Limb (tissue), 2 donors: ENCODE results near the gene LRRC2.
"Not testable (repeated sequence)": the region's sequence is repeated elsewhere in the genome, so short reads cannot be mapped to it uniquely, and the experiment has no call there.

Experiments used
- DNase-seq, 2 donors: peaks; one replicate each; pipeline ENCODE4 v3.0.0-alpha.2; 2016; ENCODE audit errors: extremely low spot score in 2 of 2

Gene LRRC2, protein sequence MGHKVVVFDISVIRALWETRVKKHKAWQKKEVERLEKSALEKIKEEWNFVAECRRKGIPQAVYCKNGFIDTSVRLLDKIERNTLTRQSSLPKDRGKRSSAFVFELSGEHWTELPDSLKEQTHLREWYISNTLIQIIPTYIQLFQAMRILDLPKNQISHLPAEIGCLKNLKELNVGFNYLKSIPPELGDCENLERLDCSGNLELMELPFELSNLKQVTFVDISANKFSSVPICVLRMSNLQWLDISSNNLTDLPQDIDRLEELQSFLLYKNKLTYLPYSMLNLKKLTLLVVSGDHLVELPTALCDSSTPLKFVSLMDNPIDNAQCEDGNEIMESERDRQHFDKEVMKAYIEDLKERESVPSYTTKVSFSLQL

DNA sequence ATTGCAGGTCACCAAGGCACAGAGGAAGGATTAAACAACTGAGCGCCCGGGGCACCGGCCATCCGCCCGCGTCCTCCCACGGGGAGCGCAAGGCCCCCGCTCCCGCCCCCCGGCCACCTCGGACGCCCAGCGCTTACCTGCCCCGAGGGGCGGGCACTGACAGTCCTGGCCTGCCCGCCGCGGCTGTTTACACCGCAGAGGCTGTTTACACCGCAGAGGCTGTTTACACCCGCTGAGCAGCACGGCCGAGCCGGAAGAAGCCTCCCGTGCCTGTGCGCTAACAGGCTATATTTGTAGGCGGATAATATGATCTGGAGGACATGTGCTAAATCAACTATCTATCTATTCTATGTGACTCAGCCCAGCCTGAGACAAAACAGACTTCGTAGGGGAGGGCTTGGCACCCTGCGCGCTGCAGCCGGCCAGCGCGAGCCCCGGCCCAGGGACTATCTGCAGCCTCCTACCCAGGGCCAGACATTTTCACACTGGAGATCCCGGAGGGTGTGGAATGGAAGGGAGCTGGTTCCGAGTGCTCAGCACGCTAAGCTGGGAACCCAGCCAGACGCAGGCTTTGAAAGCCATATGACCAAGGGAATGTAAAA, at the start of gene LRRC2:
Gene LRRC2, minus strand, starts transcription at position 263 of the 602 bp plus-strand sequence. CDS start 14,711 bp downstream, outside the sequence.
- peak; percentile 56 to 69 for DNase-seq

DNA sequence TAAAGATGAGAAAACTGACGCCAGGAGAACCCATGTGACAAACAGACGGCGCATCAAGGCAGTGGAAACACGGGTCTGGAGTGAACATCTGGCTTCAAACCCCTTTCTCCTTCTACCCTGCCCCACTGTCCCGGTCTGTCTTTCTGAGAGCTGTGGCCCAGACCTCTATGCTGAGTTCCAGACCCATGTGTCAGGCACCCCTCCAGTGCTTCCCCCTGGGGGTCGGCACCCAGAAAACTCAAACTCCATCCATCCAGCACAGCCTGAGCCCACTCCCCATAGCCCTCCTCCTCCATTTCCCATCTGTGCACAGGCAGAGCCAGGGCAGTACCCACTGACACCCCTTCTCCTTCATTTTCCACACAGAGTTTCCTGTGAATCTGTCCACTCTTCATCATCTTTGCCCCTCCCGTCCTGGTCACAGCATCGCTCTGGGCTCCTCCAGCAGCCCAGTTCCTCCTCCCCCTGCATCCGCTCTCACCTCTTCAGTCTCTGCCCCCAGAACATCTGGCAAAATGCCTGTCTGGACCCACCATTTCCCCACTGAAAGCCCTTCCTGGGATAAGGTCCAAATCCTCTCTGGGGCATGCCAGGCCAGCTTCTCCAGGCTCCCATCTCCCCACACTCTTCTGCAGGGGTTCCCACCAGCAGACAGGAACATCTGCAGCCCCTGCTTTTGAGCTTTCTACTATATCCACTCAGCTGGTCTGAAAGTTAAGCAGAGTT, 49.1 kb upstream of the LRRC2 start:
- no peak for DNase-seq

DNA sequence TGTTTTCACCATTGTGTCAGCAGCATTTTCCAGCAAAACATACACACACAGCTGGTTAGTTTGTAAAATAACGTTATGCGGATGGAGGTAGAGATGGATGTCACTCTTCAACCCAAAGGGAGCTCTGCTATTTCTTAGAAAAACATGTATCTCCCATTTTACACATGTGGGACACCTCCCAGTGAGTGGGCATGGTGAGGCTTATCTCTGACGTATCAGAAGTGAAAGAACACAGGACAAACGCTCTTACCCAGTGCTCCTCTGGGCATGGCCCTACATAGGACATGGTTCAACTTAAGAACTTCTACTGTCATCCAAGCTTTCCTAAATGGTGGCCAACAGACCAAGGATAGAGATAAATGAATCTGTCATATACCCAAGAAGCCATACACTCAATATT, 48.3 kb upstream of the LRRC2 start:
- DNase-seq, result no peak

DNA sequence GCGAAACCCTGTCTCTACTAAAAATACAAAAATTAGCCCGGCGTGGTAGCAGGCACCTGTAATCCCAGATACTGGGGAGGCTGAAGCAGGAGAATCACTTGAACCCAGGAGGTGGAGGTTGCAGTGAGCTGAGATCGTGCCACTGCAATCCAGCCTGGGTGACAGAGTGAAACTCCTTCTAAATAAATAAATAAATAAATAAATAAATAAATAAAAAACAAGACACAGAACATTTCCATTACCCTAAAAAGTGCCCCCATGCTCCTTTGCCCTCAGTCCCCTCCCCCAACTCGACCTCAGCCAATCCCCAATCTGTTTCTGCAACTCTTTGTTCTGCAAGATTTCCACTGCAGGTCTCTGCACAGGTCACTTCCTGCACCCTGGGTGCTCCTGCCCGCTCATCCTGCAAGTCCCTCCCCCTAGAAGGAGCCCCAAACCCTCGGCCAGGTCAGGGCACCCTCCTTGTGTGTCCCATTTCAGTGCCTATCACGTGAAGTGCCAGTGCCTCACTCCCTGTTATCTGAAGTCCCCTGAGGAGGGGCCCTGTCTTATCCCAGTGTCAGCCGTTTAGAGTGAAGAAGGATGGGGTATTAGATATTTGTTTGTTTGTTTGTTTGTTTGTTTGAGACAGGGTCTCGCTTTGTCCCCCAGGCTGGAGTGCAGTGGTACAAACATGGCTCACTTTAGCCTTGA, 47.4 kb upstream of the LRRC2 start:
- DNase-seq, result no peak

DNA sequence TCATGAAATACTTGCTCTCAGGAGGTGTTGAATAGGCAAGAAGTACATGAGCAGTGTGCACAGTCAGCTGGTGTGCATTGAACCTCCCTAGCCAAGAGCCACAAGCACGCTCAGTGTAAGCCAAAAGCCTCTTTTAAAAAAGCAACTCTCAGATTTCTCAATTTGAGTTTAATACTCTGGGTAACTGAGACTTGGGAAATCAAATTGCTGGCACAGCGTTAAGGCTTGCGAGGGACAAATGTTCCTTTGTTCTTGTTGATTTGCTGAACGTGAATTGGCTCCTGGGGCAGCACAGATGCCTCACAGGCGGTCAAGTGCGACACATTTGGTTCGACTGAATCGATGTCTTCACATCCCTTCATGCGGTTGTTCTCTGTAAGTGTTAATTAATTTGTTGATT, 46.2 kb upstream of the LRRC2 start, which contains the start of gene FAM240A:
Gene FAM240A, plus strand, starts transcription at position 202 of the 400 bp plus-strand sequence. Its CDS starts 159 bp downstream, at position 361.
- peak; percentile 47 to 75 for DNase-seq

DNA sequence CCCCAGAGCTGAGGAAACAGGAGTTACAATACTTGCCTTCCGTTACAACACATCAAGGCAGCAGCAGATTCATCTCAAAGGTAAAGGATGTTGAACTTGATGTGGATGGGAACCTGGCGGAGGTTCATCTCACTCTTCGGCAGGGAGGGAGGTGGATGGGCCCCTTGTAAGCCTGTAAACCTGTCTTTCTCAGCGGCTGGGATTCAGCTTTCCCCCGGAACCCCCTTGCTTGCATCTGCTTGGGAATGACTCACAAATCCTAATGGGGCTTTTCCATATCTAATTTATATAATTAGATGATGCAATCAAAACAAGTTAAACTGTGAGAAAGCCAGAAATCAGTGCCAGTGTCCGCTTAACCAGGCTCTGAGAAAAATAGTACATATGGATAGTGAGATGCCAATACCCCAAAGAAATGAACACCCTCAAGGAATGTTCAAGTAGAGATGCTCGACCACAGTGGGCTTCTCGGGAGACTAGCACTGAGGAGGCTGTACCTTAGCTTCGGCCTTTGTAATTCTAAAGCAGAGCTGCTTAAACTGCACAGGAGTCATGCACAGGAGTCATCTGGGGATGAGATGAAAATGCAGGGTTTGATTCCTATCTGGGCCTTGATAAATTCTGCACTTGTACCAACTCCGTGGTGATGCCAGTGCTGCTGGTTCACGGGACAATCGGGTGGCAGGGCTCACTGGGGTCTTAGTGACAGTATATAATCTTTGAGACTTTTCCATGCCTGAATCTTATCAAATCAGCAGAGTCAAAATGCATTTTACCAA, 44.0 kb upstream of the LRRC2 start:
- DNase-seq, result no peak

DNA sequence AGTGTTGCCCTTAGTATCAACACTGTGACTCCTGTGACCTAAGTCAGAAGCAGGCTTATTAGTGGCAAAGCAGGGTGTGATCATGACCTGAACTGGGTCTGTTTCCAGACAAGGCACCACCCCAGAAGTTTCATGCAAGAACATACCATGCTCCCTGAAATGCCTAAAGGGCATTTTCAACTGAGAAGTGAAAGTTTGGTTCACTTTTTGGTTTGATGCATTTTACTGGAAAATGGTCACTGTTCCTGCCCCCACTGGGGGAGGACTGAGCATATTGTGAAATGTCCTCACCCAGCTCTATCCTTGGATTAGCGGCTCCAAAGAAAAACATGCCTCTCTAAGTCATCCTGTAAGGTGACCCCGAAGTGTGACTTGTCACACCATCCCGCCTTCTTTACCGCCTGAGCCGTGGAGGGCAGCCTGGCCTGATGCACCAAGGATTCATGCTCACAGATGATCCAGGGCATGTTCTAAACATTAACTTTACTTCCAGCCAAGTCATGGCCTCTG, 43.2 kb upstream of the LRRC2 start:
- no peak for DNase-seq

DNA sequence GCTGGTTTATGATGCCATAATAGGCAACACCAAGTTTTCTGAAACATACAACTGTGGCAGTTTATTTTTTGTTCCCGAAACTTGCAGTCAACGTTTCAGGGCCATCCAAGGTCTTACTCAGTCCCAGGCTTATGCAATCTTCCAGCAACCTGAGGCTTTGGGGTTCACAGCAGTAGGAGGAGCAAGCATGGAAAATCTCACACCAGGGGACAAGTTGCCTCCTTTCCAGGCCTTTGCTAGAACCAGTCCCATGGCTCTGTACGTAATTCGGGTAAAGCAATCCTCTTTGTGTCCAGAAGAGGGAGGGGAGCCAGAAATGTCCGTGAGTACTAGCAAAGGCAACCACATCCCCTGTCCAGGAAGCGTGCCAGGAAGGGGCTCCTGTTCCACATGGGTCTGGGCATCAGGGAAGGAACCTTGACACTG, 41.5 kb upstream of the LRRC2 start:
- no peak for DNase-seq

DNA sequence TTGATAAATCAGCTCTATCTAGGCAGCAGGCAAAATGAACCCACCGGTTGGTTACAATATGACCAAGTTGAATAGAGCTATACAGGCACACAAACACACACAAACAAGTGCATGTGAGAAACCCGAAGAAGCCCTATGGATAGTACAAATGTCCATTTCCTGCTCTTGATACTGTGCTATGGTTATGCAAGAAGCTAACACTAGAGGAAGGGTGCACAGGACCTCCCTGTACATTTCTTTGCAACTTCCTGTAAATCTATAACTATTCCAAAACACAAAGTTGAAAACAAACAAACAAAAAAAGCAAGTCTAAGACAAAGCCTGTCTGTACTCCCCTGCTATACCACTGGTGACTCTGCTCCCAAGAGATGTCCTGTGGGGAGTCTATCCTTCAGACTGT, 38.0 kb upstream of the LRRC2 start:
- no peak for DNase-seq

DNA sequence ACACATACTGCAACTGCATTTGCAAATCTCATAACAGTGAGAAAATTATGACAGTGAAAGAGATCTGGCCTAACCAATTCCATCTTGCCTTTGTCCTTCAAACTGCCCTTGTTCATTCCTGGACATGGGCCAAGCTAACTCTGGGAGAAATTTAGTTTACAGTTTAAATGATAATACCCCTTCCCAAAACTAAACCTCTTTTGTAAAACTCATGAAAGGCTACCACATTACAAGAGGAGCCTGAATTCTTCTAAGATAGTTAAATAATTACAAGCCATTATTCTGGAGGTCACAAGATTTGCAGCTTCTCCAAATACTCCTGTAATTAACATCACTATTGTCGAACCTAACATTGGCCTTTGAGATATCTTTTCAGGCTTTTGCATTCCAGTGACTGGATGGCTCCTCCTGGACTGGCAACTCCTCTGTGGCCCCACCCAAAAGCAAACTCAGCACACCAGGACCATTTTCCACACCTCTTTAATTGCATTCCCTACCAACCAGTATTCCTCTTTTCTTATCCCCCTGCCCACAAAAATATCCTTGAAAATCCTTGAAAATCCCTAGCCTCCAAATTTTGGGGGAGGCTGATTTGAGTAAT, 37.4 kb upstream of the LRRC2 start:
- DNase-seq, result no peak

DNA sequence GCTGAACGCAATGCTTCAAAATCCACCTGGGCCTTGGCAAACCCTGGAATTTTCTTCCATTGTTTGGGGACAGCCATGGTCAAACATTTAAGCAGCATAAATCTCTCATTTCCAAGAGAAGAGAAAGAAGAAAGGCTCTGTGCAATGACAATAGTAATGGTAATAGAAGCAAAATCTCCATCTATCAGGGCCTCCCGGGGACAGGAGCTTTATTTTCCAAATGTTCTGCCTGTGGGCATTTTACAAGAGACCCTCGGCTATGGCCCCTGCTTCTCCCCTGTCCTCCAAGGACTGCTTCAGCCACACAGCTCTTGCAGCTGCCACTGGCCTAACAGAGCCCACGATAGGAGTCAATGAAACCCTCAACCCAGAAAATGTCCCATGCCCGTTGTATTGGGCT, 33.5 kb upstream of the LRRC2 start:
- DNase-seq, result no peak

DNA sequence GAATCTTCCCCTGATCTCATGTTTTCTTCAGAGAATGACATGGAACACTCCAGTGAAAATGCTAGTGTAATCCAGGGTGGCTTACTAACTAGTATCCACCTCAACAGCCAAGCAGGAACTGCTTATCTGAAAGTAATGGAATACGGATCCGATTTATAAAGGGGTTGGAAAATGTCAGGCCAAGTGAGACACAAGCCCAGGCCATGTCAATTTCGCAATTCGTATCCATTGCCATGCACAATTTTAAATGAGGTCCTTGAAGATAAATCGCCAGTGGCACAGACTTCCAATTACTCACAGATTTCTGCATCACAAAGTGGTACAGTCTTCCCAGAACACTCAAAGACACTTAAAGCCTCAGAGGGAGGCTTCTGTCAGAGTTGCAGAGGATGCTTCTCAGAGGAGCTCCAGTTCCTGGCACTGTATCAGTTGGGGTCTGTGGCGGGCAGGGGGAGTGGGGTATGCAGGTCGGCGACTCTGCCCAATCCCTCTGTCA, 29.8 kb upstream of the LRRC2 start:
- no peak for DNase-seq

DNA sequence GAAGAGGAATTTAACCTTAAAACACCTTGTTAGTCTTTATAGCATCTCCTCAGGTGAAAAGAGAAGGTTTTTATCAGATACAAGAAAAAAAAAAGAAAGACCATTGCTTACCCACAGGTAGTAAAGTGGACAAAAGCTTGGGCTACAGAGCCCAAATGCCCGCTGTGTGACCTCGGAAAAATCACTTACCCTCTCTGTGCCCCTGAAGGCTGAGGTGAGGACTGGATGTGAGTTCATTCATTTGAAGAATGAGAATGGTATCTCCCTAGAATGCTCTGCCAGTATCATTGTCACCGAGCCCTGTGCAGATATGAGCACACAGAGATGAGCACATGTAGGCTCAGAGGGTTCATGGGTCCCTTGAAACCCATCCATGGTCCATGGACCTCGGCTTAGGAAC, 28.6 kb upstream of the LRRC2 start:
- no peak for DNase-seq

DNA sequence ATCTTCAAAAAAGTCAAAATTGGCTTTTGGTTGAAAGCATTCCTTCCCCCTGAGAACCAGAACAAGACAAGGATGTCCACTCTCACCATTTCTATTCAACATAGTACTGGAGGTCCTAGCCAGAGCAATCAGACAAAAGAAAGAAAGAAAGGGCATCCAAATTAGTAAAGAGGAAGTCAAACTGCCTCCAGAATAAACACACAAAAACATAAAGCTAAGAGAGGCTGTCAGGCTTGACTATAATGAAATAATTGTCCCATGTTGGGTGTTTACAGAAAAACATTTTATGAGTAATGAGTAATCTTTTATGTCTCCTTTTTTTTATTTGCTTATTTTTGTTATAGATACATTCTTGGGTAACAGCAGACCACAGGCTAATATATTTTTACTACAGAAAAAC, 27.9 kb upstream of the LRRC2 start:
- no peak for DNase-seq

DNA sequence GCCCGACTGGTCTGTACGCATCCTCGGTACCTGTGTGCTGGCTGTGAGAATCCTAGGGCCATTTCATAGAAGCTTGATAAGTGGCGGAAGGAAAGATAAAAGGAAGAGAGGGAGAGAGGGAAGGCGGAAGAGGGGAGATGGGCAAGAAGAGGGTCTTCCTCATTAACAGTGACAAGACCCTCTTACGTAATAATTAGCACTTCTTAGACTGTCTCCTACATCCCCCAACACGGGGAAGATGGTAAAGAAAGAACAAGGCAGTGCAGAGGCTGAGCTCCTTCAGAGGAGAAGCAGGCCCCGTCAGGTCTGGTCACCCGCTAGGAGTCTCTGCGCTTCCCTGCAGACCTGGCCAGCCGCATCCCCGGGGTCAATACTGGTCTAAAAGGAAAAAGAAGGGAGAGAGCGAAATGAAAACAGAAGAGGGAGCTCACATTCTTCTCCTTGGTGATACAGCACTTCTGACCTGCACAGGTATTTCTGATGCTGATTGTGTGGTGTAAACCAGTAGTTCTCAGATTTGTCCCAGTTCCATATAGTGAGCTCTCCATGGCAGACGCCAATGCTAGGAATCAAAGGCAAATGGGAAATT, 27.3 kb upstream of the LRRC2 start:
- DNase-seq, result no peak

DNA sequence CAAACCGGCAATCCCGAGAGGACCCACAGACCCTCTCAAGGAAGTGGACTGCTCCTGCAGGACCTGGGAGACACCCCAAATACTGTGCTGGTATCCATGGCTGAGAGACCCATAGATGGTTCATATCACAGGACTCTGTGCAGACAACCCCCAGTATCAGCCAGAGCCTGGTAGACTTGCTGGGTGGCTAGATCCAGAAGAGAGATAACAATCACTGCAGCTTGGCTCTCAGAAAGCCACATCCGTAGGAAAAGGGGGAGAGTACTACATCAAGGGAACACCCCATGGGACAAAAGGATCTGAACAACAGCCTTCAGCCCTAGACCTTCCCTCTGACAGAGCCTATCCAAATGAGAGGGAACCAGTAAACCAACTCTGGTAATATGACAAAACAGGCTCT, 21.2 kb upstream of the LRRC2 start:
- not testable (repeated sequence) for DNase-seq

DNA sequence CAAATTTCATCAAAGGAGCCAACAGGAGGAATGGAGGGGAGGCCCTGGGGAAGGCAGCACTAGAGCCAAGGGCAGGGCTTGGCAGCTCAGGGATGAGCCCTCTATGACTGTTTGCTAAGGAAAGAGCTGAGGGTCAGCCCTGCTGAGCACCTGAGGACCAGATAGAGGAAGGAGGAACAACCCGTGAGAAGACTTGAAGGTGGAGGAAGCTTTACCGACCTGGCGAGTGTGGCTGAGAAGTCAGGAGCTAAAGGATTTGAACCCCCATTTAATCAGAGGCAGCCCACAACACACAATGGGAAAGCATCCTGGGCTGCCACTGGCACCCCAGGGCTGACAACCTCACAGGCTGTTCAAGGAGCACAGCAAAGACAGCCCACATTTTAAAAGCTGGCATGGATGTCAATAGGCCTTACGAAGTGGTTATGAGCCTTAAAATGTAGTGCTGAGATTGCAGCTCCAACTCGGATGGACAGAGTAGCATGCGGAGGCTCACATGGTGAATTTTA, 20.7 kb upstream of the LRRC2 start:
- no peak for DNase-seq

DNA sequence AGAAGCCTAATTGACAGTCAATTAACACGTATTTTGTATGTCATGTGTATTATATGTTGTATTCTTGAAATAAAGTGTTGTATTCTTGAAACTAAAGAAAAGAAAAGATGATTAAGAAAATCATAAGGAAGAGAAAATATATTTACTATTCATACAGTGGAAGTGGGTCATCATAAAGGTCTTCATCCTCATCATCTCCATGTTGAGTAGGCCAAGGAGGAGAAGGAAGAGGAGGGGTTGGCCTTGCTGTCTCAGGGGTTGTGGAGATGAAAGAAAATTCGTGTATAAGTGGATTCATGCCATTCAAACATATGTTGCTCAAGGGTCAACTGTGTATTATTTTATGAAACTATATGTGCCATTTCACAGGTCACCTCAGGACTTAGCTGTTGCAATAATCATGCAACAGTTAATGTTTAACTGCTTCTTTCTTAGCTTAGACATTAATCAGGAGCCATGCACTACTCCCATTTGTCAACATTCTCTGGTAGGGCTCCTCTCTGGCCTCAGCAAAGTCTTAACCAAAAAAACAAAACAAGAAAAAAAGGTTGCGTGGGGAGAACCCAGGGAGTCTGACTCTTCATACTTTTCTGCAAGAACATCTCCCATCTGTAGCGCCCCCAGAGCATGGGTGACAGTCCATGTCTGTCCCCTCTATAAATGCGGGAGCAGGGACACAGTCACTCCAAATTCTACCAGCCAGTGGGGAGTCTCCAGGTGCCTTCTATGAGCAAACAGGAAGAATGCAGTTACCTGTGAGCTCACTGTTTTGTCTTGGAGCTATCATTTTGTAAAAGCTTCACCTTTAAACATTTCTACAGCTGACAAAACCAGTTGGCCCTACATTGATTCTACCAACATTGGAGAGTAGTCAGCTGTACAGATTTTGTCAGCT, 19.9 kb upstream of the LRRC2 start:
- no peak for DNase-seq
